Activated CD8-positive, alpha-beta memory T cell treated with anti-CD3 and anti-CD28 coated beads, Interleukin-2, amount 10 ng/mL, durations not matched to agents 7 days and 5 days (primary cell): ENCODE measurements around the gene CHCHD3. TPM values are rescaled to one million over a fixed set of nuclear protein-coding genes. Genes with fewer than 3 reads are reported as not detected.

ENCODE experiments used
- ATAC-seq: fragments of 150-1000 bp; cut with Tn5 transposase; one replicate; pipeline ENCODE4 v1.10.0; 2021; ENCODE audit warnings: moderate library complexity
- CTCF ChIA-PET: fragments of 350-600 bp; sonication (Branson Sonifier 250); formaldehyde crosslinking; loops from one replicate; lab custom pipeline; 2021; ENCODE audit warnings: antibody characterized with exemption; lab: Charles Lee
- DNase-seq: peaks from one replicate; pipeline ENCODE4 v3.0.0-alpha.2; 2020
- H3K27ac Mint-ChIP-seq: one replicate; pipeline ENCODE4 v1.8.0; 2021; ENCODE audit warnings: mild to moderate bottlenecking, mixed read lengths
- H3K27me3 Mint-ChIP-seq: one replicate; pipeline ENCODE4 v1.8.0; 2021; ENCODE audit warnings: mixed read lengths
- H3K36me3 Mint-ChIP-seq: one replicate; pipeline ENCODE4 v1.8.0; 2021; ENCODE audit warnings: mild to moderate bottlenecking, mixed read lengths
- H3K4me1 Mint-ChIP-seq: one replicate; pipeline ENCODE4 v1.8.0; 2021; ENCODE audit warnings: mixed read lengths
- H3K4me3 Mint-ChIP-seq: one replicate; pipeline ENCODE4 v1.8.0; 2021; ENCODE audit warnings: mild to moderate bottlenecking, moderate library complexity, mixed read lengths
- H3K9me3 Mint-ChIP-seq: one replicate; pipeline ENCODE4 v1.8.0; 2022; ENCODE audit warnings: low read depth, mixed read lengths
- total RNA-seq, 2 experiments: library from RNA; stranded (reverse); gene quantifications; one replicate each; pipeline ENCODE4 v1.2.3, GENCODE V29; 2021

The CHCHD3 gene
- total RNA-seq, 2 experiments from 2014 or later = 49.5 to 56.7 TPM

DNA sequence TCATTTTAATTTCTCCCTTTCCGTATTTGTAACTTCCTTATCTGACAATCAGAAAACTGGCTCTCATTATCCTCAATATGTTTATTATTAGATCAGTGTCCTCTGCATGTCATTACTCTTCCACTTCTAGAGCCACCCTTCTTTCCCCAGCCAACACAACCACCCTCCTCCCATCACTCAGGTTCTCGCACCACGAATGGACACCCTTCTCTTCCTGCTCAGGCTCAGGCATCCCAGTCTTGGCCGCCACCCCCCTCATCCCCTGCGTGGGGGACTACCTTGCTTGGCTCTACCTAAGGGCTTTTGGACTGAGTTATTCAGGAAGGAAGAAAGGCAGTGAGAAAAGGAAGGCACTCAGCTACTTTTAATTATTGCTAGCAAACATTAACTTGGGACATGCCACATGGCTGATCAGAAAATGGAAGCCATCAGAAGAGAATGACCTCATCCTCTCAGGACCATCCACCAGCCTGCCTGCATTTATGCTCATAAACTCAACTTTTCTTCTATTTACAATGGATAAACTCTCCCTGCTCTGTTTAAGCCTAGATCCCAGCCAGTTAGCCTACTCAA lies 305.8 kb downstream of the CHCHD3 start:
- DNase-seq (no peak), ATAC-seq (no peak)
- H3K27me3 Mint-ChIP-seq = peaks cover 2% of the 10 kb centered on the region
- peaks cover 2% of the 10 kb centered on the region for H3K9me3 Mint-ChIP-seq
- H3K4me1 Mint-ChIP-seq = peaks cover 11% of the 10 kb centered on the region
- H3K4me3 Mint-ChIP-seq = no peak overlapping the region
- CTCF ChIA-PET = no interaction called here
- H3K27ac Mint-ChIP-seq = no peak overlapping the region
- no peaks in the 10 kb centered on the region for H3K36me3 Mint-ChIP-seq

DNA sequence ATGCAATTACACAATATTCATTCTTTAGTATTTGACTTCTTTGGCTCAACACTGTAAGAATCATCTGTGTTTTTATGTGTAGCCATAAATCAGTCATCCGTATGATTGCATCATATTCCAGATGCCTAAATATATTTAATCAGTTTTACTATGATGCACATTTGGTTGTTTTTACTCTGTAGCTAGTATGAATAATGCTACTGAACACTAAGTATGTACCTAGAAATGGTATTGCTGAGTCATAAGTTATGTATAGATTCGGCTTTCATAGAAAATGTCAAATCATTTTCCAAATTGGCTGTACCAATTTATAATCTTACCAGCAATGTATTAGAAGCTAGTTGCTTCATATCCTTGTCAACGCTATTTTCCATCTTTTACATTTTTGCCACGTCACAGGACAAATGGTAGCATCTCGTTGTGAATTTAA lies 308.3 kb downstream of the CHCHD3 start:
- no peak for DNase-seq
- H3K36me3 Mint-ChIP-seq = peaks cover 2% of the 10 kb centered on the region
- H3K27me3 Mint-ChIP-seq = peaks cover 2% of the 10 kb centered on the region
- ATAC-seq = no peak
- peaks cover 12% of the 10 kb centered on the region for H3K9me3 Mint-ChIP-seq
- peaks cover 12% of the 10 kb centered on the region for H3K4me1 Mint-ChIP-seq
- no peak overlapping the region for H3K27ac Mint-ChIP-seq
- H3K4me3 Mint-ChIP-seq = no peak overlapping the region
- CTCF ChIA-PET = interaction anchor here (0.8 kb wide), 1 partner anchor 80 kb away, joined by 3 read pairs; no protein-coding TSS in a partner anchor

DNA sequence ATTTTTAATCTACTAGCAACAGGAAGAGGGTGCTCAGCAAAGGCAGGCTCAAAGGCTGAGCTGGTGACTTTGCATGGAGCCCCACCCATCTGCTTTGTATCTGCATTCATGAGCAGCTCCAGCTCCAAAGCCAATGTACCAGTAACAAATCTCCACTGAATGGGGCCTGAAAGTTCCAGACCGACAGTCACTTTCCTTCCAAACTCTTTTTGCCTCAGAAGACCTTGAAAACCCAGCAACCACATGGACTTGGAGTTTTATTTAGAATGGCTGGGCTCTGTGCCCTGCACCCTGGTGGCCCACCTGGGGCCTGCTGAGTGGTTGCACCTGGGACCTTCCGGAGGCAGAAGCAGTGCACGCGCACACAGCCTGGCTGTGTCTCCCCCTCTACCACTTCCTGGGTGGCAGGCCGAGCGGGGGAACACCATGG lies 310.6 kb downstream of the CHCHD3 start:
- Mint-ChIP-seq H3K27me3 (peaks cover 2% of the 10 kb centered on the region), H3K9me3 (peaks cover 10% of the 10 kb centered on the region), H3K4me3 (no peak overlapping the region), H3K4me1 (peaks cover 9% of the 10 kb centered on the region), H3K27ac (no peak overlapping the region), H3K36me3 (peaks cover 2% of the 10 kb centered on the region)
- DNase-seq (no peak), ATAC-seq (no peak)
- CTCF ChIA-PET = no interaction called here

DNA sequence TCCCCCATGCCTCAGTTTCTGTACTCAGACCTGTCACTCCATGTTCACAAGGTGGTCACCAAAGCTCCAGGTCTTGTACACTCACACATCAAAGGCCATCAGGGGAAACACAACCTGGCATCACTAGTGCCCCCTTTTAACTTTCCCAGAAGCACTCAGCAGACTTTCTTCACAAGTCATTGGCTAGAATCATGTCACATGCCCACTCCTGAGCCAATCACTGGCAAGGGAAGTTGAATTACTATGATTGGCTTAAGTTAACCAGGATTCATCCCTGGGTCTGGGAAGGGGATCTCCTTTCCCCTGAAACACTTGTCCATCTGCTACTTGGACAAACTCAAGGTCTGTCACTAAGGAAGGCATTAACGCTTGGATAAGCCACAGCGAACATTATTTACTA lies 311.8 kb downstream of the CHCHD3 start:
- ATAC-seq (no peak), DNase-seq (no peak)
- Mint-ChIP-seq H3K36me3 (peaks cover 2% of the 10 kb centered on the region), H3K27ac (no peak overlapping the region), H3K4me3 (no peak overlapping the region), H3K4me1 (peaks cover 9% of the 10 kb centered on the region), H3K27me3 (peaks cover 2% of the 10 kb centered on the region), H3K9me3 (peaks cover 10% of the 10 kb centered on the region)
- CTCF ChIA-PET = no interaction called here

DNA sequence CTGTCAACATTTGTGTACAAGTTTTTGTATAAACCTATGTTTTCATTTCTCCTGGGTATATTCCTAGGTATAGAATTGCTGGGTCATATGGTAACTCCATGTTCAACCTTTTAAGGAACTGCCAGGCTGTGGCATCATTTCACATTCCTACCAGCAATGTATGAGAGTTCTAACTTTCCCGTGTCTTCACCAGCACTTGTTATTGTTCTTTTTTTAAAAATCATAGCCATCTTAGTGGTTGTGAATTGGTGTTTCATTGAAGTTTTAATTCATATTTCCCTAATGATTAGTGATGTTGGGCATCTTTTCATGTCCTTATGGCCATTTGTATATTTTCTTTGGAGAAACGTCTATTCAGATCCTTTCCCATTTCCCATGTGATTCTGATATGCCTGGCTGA lies 312.6 kb downstream of the CHCHD3 start:
- no peak for ATAC-seq
- Mint-ChIP-seq H3K27ac (no peak overlapping the region), H3K9me3 (peaks cover 10% of the 10 kb centered on the region), H3K4me3 (no peak overlapping the region), H3K4me1 (peaks cover 9% of the 10 kb centered on the region), H3K27me3 (peaks cover under 1% of the 10 kb centered on the region), H3K36me3 (peaks cover 2% of the 10 kb centered on the region)
- CTCF ChIA-PET = no interaction called here
- no peak for DNase-seq

DNA sequence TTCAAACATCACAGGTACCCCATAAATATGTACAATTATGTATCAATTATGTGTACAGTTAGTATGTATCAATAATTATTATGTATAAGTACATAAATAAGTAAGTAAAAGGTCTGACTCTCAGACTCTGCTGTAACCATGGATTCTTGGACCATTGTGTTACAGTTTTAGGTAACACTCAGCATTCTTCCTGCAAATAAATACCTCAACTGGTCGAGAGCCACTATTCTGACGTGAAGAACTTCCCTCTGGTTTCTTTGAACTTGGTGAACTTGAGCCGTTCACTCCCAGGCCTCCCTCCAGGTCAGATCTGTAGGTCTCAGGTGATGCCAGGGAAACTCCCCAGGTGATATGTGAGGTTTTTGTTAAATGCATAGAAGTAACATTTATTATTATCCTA lies 313.8 kb downstream of the CHCHD3 start:
- CTCF ChIA-PET = no interaction called here
- H3K9me3 Mint-ChIP-seq = peaks cover 10% of the 10 kb centered on the region
- DNase-seq = no peak
- no peak overlapping the region for H3K4me3 Mint-ChIP-seq
- no peak overlapping the region for H3K27ac Mint-ChIP-seq
- peaks cover 2% of the 10 kb centered on the region for H3K4me1 Mint-ChIP-seq
- no peaks in the 10 kb centered on the region for H3K27me3 Mint-ChIP-seq
- peaks cover 2% of the 10 kb centered on the region for H3K36me3 Mint-ChIP-seq
- no peak for ATAC-seq

DNA sequence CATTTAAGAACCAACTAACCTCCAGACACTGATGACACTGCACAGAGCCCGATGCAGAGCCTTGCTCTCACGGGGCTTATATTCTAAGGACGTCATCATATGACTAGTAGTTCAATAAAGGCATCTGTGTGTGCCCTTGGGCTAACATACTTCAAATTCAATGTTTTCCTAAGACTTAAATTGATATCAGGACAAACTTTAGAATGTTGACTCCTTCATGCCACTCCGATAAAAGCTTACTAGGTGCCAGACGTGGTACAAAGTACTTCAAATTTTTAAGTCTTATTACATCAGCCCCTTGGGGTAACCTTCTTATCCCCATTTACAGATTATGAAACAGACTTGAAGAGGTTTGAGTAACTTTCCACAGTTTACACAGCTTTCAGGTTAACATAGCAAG lies 314.5 kb downstream of the CHCHD3 start:
- Mint-ChIP-seq H3K9me3 (peaks cover 10% of the 10 kb centered on the region), H3K36me3 (peaks cover 2% of the 10 kb centered on the region), H3K4me3 (no peak overlapping the region), H3K27me3 (no peaks in the 10 kb centered on the region), H3K27ac (no peak overlapping the region), H3K4me1 (peaks cover 2% of the 10 kb centered on the region)
- DNase-seq (no peak), ATAC-seq (no peak)
- CTCF ChIA-PET = no interaction called here

DNA sequence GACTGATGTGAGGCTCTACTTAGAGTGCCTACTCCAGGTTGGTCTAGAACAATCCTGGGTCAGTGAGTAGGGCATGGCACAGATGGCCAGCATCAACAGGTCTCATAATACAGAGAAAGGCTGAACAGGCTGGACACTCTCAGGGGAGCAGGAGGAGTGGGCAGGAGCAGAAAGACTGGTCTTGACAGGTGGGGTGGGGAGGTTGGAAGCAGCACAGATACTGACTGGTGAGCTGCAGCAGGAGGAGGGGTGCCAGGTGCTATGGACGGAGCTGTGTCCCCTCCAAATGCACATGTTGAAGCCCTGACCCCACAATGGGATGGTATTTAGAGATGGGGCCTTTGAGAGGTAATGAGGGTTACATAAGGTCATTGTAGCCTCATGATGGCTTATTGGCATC lies 315.2 kb downstream of the CHCHD3 start:
- peaks cover 2% of the 10 kb centered on the region for H3K4me1 Mint-ChIP-seq
- ATAC-seq = no peak
- no peaks in the 10 kb centered on the region for H3K27me3 Mint-ChIP-seq
- no peak overlapping the region for H3K4me3 Mint-ChIP-seq
- no peak overlapping the region for H3K27ac Mint-ChIP-seq
- no peak for DNase-seq
- peaks cover 10% of the 10 kb centered on the region for H3K9me3 Mint-ChIP-seq
- CTCF ChIA-PET = no interaction called here
- H3K36me3 Mint-ChIP-seq = peaks cover 2% of the 10 kb centered on the region

DNA sequence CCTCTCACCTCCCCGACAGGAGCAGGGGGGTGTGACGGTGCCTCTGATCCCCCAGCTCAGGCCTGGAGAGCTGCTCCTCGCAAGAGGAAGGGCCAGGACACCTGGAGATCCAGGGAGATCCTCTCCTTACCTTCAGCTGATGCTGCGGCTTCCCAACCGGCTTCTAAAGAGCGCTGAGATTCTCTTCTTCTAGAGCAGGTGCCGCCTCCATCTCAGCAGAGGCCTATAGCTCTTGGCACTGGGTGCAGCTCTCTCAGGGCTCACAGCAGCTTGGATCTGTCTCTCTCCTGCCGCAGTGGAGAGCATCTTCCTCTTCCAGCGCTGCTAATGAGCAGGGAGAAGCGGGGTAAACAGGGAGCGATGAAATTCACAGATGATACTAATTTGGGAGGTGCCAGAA lies 316.0 kb downstream of the CHCHD3 start:
- DNase-seq = no peak
- Mint-ChIP-seq H3K27ac (no peak overlapping the region), H3K4me3 (no peak overlapping the region), H3K27me3 (no peaks in the 10 kb centered on the region), H3K4me1 (peaks cover 2% of the 10 kb centered on the region), H3K9me3 (peaks cover 10% of the 10 kb centered on the region), H3K36me3 (peaks cover 2% of the 10 kb centered on the region)
- ATAC-seq = no peak
- CTCF ChIA-PET = no interaction called here

DNA sequence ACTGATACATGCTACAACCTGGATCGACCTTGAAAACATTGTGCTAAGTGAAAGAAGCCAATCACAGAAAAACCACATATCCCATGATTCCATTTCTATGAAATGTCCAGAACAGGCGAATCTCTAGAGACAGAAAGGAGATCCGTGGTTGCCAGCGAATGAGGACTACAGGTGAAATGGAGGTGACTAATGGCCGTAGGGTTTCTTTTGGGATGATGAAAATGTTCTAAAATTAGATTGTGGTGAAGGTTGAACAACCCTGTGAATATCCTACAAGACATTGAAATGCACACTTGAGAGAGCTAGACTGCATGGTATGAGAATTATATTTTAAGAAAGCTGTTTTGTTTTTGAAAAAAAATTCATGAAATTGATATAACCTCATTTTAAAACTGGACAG lies 317.1 kb downstream of the CHCHD3 start:
- Mint-ChIP-seq H3K27me3 (no peaks in the 10 kb centered on the region), H3K27ac (no peak overlapping the region), H3K9me3 (peaks cover 2% of the 10 kb centered on the region), H3K36me3 (no peaks in the 10 kb centered on the region), H3K4me1 (no peaks in the 10 kb centered on the region), H3K4me3 (no peak overlapping the region)
- no peak for DNase-seq
- CTCF ChIA-PET = no interaction called here
- ATAC-seq = no peak

DNA sequence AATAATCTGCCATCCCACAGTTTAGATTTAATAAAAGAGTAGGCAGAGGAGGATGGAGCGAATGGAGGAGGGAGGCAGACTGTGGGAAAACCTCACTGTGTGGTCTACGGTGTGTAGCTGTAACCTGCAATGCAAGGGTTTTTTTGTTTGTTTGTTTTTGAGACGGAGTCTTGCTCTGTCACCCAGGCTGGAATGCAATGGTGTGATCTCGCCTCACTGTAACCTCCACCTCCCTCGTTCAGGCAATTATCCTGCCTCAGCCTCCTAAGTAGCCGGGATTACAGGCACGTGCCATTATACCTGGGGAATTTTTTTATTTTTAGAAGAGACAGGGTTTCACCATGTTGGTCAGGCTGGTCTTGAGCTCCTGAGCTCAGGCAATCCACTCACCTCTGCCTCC lies 321.0 kb downstream of the CHCHD3 start:
- ATAC-seq = no peak
- Mint-ChIP-seq H3K9me3 (no peaks in the 10 kb centered on the region), H3K4me3 (no peak overlapping the region), H3K27me3 (no peaks in the 10 kb centered on the region), H3K27ac (no peak overlapping the region), H3K36me3 (no peaks in the 10 kb centered on the region), H3K4me1 (no peaks in the 10 kb centered on the region)
- CTCF ChIA-PET = no interaction called here
- DNase-seq = no peak

DNA sequence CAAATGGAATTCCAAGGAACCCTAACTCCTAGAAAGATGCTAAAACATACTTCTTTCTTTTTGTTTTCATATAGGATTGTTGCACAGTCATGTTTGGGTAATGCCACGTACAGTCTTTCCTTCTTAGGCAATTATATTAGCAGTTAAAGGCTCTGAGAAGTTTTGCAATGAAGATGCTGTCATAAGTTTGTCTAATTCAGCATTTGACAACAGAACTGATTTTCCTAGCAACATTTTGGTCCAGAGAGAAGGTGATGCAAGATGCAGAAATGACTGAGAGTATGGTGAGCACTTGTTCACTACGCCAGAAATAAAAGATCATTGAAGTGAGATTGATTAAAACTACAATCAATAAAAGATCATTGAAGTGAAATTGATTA lies 321.7 kb downstream of the CHCHD3 start:
- Mint-ChIP-seq H3K36me3 (no peaks in the 10 kb centered on the region), H3K4me3 (no peak overlapping the region), H3K27ac (no peak overlapping the region), H3K27me3 (no peaks in the 10 kb centered on the region), H3K4me1 (no peaks in the 10 kb centered on the region), H3K9me3 (no peaks in the 10 kb centered on the region)
- no peak for ATAC-seq
- CTCF ChIA-PET = no interaction called here
- DNase-seq = no peak

DNA sequence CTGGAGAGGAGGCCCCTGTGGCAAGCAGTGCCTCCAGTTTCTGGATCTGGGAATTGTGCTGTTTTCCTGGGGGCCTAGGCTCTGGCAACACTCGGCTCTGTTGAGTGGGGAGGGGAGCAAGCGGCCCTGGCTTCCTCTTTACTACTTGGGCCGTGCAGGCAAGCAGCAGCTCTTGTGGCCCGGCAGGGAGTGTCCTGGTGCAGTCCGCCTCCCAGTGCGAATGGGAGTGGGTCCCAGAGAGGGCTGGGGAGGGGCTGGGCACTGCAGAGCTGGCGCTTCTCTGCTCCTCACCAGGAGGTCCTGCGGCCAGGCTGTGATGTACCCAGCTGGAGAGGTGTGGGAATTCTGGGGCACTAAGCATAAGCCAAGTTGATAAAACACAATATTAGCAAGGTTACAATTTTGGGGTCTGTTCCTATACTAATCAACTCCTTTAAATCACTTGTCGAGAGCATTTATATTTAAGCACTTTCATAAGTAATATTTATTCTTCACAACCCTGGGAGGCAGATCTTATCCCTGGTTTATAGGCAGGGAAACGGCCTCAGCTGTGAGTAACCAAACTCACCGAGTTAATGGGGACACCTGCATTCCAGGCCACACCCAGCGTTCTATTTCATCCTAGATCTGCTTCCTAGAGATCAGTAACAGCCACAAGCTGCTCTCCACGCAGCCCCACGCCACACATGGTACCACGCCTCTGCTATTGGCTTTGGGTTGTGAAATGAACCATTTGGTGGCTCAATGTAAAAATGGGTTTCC lies 322.2 kb downstream of the CHCHD3 start:
- ATAC-seq = no peak
- Mint-ChIP-seq H3K27me3 (no peaks in the 10 kb centered on the region), H3K36me3 (no peaks in the 10 kb centered on the region), H3K9me3 (no peaks in the 10 kb centered on the region), H3K4me1 (no peaks in the 10 kb centered on the region), H3K27ac (no peak overlapping the region), H3K4me3 (no peak overlapping the region)
- DNase-seq = no peak
- CTCF ChIA-PET = no interaction called here

DNA sequence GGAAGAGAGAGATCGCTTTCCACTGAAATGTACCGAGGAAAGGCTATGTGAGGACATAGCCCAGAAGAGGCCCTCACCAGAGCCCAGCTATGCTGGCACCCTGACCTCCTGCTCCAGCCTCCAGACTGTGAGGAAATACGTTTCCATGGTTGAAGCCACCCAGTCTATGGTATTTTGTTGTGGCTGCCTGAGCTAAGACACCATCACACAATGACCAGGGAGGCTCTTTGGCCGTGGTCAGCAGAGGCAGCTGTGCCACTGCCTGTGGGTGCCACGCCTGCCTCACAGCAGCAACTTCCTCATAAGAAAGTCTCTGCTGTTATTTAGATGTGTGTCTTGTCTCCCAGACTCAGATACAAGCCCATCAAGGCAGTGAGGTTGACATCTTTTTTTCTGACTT lies 322.9 kb downstream of the CHCHD3 start:
- Mint-ChIP-seq H3K27me3 (no peaks in the 10 kb centered on the region), H3K27ac (no peak overlapping the region), H3K9me3 (no peaks in the 10 kb centered on the region), H3K4me1 (no peaks in the 10 kb centered on the region), H3K4me3 (no peak overlapping the region), H3K36me3 (no peaks in the 10 kb centered on the region)
- DNase-seq = no peak
- CTCF ChIA-PET = no interaction called here
- ATAC-seq = no peak
